HG03342 (cell line): ENCODE measurements around the gene C2orf68.
"Not testable (repeated sequence)": the region's sequence is repeated elsewhere in the genome, so short reads cannot be mapped to it uniquely, and the experiment has no call there.

Experiments used
- ATAC-seq: cut with Tn5 transposase; IDR thresholded peaks from one replicate; pipeline ENCODE4 v1.9.1; 2021; ENCODE audit warnings: mild to moderate bottlenecking, moderate library complexity; ENCODE audit not compliant: unreplicated experiment

The C2orf68 gene

GRCh38 chr2:85599468-85600234 lies 12.2 kb downstream of the C2orf68 start:
- no peak for ATAC-seq

GRCh38 chr2:85598594-85599340 lies 13.1 kb downstream of the C2orf68 start:
- no peak for ATAC-seq

GRCh38 chr2:85597241-85597640 lies 14.6 kb downstream of the C2orf68 start:
- no peak for ATAC-seq

GRCh38 chr2:85596486-85597143 lies 15.3 kb downstream of the C2orf68 start:
- ATAC-seq, result no peak

GRCh38 chr2:85596026-85596333 lies 15.9 kb downstream of the C2orf68 start:
- no peak for ATAC-seq

GRCh38 chr2:85595301-85596025 lies 16.4 kb downstream of the C2orf68 start, which contains the start of gene RNF181:
Gene RNF181, plus strand, starts transcription at chr2:85595745. Its CDS starts 19 bp downstream, at chr2:85595764.
- ATAC-seq, result peak; percentile 99

- no peak for ATAC-seq
These were observed 17.1 kb downstream of the C2orf68 start for GRCh38 chr2:85594715-85595300.

- ATAC-seq, result no peak
These were observed 18.8 kb downstream of the C2orf68 start for GRCh38 chr2:85593023-85593422.

- not testable (repeated sequence) for ATAC-seq
These were observed 19.6 kb downstream of the C2orf68 start for GRCh38 chr2:85592299-85592698.

GRCh38 chr2:85591563-85591962 lies 20.3 kb downstream of the C2orf68 start:
- no peak for ATAC-seq

GRCh38 chr2:85590950-85591349 lies 20.9 kb downstream of the C2orf68 start:
- ATAC-seq, result no peak

- ATAC-seq, result no peak
These were observed 21.7 kb downstream of the C2orf68 start for GRCh38 chr2:85589982-85590791.

- no peak for ATAC-seq
These were observed 22.7 kb downstream of the C2orf68 start for GRCh38 chr2:85589181-85589580.

GRCh38 chr2:85588645-85589044 lies 23.2 kb downstream of the C2orf68 start:
- ATAC-seq, result no peak

GRCh38 chr2:85588236-85588635 lies 23.6 kb downstream of the C2orf68 start:
- no peak for ATAC-seq

- no peak for ATAC-seq
These were observed 26.1 kb downstream of the C2orf68 start for GRCh38 chr2:85585781-85586105.

GRCh38 chr2:85584857-85585780 lies 26.7 kb downstream of the C2orf68 start:
- ATAC-seq, result peak; percentile 41

- ATAC-seq, result peak; percentile 32
These were observed 27.5 kb downstream of the C2orf68 start, which contains the start of gene VAMP5 for GRCh38 chr2:85584354-85584856. Gene VAMP5, plus strand, starts transcription at chr2:85584431. Its CDS starts 60 bp downstream, at chr2:85584491.
